ENCODE data around the gene FMOD.
"Not testable (repeated sequence)": the region's sequence is repeated elsewhere in the genome, so short reads cannot be mapped to it uniquely, and the experiment has no call there.

Gene FMOD

GRCh38 chr1:203316626-203317093 is 34.3 kb downstream of the FMOD start:
- no peak overlapping the region for H3K4me3 ChIP-seq (ENCODE audit: low read depth, low read length)
- TF ChIP-seq CTCF (IDR thresholded peaks at IDR 0.05; ENCODE audit: control insufficient read depth, extremely low read depth, insufficient read depth): no peak
- peak; percentile 97 for DNase-seq (ENCODE audit: low read depth)

- DNase-seq (ENCODE audit: low read depth); H3K4me3 ChIP-seq (ENCODE audit: low read depth, low read length): not testable (repeated sequence)
Measured at GRCh38 chr1:203314025-203314759, 36.7 kb downstream of the FMOD start.

GRCh38 chr1:203311368-203312301 is 39.3 kb downstream of the FMOD start:
- DNase-seq (ENCODE audit: low read depth): no peak
- no peak overlapping the region for H3K4me3 ChIP-seq (ENCODE audit: low read depth, low read length)
- no peak for TF ChIP-seq CTCF (IDR thresholded peaks at IDR 0.05; ENCODE audit: control insufficient read depth, extremely low read depth, insufficient read depth)

GRCh38 chr1:203308923-203309331 is 42.0 kb downstream of the FMOD start:
- no peak for DNase-seq (ENCODE audit: low read depth)
- no peak overlapping the region for H3K4me3 ChIP-seq (ENCODE audit: low read depth, low read length)
- TF ChIP-seq CTCF (IDR thresholded peaks at IDR 0.05; ENCODE audit: control insufficient read depth, extremely low read depth, insufficient read depth): no peak

- no peak for DNase-seq (ENCODE audit: low read depth)
- no peak for TF ChIP-seq CTCF (IDR thresholded peaks at IDR 0.05; ENCODE audit: control insufficient read depth, extremely low read depth, insufficient read depth)
- no peak overlapping the region for H3K4me3 ChIP-seq (ENCODE audit: low read depth, low read length)
Measured at GRCh38 chr1:203308328-203308922, 42.5 kb downstream of the FMOD start.

GRCh38 chr1:203307641-203308126 is 43.2 kb downstream of the FMOD start:
- DNase-seq (ENCODE audit: low read depth): no peak
- no peak overlapping the region for H3K4me3 ChIP-seq (ENCODE audit: low read depth, low read length)
- no peak for TF ChIP-seq CTCF (IDR thresholded peaks at IDR 0.05; ENCODE audit: control insufficient read depth, extremely low read depth, insufficient read depth)
